NOMO-1 (cell line): ENCODE data around the gene MED25.

Experiments
- DNase-seq, 2 experiments: peaks; one replicate each; lab custom pipeline; 2025; ENCODE audit not compliant: unreplicated experiment in 2 of 2; lab: John Stamatoyannopoulos, UW

Gene MED25

DNA sequence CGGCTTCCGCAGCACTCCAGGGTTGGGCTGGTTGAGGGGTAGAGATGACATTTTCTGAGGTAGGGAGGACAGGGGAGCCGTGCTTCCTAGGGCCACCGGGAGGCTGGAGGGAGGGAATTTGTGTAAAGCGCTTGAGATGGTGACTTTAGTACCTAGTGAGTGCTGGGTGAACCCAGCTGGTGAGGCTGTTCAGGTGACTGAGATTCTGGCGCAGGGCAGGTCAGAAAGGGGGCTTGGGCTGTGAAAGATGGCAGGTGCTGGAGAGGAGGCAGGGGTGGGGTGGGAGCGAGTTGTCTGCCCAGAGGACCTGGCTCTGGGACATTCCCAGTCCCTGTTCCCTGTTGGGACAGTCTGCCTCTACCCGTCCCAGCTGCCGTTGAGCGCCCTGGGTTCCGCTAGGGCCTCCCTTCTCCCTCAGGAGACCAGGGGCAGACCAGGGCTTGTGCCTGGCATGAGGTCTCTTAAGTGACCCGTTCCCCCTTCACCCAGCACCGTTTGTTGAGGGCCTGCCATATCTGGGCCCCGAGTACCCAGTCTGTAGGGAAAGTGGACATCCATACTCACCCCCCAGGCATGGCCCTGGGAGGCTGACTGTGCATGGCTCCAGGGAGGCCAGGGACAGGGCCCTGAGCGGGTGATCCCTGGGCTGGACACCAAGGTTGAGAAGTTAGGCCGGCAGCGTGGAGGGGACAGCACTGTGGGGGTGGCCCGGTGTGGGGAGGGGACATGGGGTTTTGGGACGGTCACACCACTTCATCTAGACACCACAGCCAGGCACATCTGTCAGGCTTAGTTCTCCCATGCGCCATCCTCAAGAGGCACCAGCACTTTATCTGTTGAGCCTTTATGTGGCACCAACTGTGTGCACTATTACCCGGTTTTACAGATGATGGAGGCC is 37.8 kb downstream of the MED25 start:
- no peak for DNase-seq

DNA sequence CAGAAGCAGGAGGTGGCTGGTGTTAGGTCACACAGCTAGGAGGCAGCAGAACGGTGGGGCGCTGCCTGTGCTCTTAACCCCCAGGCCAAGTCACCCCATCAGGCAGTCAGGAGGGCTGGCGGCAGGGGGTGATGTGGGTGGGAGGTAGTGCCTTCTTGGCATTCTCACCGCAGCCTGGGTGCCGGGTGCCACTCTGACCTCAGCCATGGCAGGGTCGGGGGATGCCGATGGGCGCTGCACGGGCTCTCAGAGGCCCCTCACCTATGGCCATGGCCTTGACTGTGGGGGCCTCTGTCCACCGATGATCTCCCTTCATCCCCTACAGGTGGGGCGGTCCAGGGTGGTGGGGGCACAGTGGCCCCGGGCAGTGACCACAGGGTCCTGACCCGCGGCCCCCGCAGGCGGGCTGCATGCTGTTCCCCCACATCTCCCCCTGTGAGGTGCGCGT is 38.5 kb downstream of the MED25 start:
- DNase-seq, result no peak

GRCh38 chr19:49857061-49857837 is 39.2 kb downstream of the MED25 start:
- DNase-seq, result no peak

DNA sequence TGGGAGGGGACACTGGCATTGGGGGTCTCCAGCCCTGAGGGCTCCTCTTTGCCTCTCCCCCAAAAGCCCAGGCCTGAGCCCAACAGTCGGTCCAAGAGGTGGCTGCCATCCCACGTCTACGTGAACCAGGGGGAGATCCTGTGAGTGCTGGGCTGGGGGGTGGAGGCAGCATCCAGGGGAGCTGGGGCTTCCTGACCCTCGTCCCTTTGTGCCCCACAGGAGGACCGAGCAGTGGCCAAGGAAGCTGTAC is 39.7 kb downstream of the MED25 start:
- DNase-seq, result no peak

DNA sequence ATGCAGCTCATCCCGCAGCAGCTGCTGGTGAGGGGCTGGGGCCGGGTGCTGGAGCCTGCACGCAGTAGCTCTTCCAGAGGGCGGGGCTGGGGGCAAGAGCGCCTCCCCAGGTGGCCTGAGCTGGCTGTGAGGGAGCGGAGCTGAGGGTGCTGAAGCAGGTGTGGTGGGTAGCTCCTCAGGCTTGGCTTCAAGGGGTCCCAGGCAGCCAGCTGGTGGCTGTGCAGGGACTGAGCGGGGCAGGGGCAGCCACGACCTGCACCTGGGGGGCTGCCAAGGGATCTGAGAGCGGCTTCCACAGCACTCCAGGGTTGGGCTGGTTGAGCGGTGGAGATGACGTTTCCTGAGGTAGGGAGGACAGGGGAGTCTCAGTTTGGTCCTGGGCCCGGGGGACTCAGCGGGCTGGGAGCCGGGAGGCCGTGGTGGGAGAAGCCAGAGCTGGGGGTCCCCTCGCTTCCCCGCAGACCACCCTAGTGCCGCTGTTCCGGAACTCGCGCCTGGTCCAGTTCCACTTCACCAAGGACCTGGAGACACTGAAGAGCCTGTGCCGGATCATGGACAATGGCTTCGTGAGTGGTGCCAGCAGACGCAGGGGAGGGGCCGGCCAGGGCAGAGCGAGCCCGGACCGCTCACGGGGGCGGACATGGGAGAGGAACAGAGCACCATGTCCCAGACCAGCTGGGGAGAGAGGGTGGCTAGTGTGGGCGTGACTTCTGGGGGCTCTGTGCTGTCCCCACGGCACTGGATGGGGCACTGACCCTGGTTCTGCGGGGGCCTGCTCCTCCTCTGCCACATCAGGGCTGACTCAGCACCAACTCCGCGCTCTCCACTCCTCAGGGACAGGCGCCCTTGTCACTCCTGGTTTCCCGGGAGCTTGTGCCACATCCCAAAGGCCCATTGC is 40.2 kb downstream of the MED25 start:
- DNase-seq, result no peak

DNA sequence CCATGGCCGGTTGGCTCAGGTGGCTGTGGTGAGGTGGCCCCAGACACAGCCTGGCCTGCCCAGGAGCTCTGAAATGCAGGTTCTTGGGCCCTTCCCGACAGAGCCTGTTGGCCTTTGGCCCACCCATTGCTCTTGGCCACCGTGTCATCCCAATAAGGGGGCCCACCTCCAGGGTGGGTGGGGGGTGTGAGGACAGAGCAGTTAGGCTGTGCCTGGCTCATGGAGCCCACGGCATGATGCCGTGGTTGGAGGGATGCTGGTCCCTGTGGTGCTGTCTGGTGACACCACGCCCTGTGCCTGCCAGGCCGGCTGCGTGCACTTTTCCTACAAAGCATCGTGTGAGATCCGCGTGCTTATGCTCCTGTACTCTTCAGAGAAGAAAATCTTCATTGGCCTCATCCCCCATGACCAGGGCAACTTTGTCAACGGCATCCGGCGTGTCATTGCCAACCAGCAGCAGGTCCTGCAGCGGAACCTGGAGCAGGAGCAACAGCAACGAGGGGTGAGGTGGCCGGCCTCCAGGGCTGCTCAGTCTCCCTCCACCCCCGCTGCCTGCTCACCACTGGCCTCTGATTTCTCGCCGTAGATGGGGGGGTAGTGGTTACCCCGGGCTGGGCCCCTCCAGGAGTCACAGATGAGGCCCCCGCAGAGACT is 41.7 kb downstream of the MED25 start:
- no peak for DNase-seq

DNA sequence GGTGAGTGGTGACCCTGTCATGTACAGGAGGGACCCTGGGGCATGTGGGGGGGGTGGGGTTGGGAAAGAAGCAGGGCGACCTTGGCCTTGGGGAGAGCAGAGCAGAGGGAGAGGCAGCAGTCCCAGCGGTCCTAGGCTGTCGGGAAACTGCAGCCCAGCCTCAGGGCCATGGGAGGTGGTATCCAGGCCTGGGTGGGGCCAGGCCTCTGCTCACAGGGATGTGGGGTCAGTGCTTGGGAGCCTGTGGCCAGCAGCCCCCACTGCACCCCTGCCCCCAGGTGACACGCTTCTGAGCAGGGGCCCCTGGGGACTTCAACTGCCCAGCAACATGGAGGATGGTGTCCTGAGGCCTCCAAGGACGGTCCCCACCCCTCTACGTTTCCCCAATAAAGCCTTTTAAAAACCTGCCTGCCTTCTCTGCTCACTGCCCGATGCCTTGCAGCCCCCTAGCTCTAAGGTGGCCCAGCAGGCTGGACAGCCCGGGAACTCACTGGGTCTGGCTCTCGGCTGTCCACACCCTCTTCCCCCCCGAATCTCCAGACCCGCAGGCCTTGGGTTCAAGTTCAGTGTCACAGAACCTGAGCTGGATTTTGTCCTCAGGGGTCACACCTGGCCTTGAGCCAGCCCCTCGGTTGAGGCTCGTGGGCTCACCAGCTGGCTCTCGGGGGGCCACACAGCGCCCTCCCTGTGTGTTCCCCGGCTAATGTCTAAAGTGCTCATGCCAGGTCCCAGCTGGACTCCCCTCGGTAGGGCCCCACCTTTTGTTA is 42.4 kb downstream of the MED25 start:
- no peak for DNase-seq

DNA sequence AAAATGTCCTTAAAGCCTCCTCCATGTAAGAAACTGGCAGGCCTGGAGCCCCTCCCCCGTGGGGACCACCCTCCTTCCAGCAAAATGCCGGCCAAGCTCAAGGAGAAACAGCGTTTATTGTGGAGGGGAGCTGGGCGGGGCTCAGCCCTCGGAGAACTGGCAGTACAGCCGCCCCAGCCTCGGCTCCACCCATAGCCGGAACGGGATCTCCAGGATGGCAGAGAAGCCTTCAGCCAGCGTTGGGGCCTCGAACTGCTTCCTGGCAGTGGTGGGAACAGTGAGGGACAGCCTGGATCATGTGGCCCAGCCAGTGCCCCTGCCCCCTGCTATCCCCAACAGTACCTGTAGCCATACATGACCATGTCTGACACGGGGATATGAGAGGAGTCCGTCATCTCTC is 43.0 kb downstream of the MED25 start:
- DNase-seq, result no peak

DNA sequence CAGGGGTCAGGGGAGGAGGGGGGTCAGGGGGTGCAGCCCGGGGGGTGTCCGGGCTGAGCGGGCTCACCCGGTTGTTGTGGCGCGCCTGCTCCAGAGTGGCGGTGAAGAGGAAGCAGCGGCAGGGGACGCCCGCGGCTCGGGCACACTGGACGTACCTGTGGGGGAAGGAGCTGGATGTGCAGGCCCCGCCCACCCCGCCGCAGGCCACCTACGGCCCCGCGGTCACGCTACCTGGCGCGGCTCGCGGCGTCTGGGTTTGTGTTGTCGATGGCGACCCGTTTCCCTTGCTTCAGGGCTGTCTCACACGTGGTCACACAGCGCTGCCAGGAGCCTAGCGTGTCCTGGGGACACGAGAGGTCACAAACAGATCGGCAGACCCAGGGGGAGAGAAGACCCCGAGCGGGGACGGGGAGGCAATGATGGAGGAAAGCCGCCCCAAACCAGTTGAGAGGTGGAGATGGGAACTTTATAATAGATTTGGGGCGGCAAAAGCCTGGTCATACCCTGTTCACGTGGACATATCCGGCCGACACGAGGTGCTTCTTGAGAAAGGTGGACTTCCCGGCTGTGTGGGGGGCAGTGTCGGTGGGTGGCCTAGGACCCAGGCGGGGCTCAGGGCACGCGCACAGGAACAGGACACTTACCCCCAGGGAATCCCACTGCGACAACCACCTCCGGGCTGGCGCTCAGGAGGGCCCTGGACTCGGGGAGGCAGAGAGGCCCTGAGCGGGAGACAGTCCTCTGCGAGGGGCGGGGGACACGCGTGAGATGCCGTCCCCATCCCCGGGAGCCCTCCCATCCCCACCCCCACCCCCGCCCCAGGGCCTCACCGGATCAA is 43.7 kb downstream of the MED25 start:
- no peak for DNase-seq

DNA sequence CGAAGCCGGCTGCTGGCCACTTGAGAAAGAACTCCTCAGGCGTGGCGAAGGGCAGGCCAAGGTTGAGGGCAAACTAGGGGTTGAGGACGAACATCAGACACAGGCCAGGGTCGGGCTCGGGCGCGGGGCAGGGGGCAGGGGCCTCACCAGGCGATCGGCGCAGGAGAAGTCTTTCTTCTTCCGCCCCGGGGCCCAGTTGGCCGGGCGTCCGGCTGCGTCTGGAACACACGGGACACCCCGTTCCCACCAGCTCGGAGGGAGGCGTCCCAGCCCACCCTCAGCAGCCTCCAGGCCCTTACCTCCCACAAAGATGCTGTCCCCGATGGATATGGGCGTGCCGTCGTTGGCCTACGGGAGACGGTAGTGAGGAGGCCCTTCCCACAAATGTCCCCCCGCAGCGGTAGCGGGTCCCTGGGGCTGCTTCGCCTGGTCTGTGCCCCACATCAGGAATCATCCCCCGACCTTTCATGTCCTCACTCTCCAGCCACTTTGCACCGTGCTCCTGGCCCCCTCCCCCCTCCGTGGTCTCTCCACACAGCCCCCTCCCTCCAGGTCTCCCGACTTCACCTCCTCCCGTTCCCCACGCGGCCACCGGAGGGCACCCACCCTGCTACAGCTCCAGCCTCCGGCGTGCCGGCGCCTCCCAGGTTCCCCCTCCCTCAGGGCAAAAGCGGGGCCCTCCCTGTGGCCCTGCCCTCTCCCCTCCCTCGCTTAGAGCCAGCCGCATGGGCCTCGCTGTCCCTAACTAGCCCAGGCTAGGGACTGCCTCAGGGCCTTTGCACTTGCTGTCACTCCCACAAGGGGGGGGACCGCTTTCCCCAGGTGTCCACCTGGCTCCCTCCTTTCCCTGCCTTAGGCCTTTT is 44.5 kb downstream of the MED25 start:
- no peak for DNase-seq

DNA sequence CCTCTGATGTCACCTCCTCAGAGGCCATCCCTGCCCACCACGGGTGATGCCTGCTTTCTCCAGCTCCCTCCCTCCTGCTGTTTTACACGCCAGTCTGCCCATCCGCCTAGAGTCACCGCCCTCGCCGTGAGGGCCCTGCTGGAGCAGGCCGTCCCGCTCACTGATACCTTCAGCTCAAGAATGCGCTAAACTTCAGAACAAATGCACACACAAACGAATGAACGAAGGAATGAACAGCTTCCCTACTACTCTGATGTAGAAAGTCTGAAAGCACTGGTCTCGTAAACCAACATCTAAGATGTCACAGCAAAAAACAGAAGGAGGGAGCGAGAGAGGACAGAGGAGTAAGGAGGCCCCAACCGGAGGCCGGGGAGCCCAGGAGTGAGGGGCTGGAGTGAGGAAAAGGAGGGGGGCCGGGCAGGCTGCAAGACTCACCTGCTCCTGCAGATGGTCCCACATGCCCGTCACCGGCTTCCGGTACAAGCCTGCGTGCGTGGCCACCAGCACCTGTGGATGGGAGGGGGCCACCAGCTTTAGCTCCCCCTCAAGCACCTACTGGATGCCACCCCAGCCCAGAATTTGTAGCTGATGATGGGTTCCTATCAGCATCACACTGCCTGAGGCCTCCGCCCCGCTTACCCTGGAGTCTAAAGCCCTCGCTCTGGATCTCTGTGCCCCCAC is 45.3 kb downstream of the MED25 start:
- no peak for DNase-seq

GRCh38 chr19:49863935-49864320 is 45.8 kb downstream of the MED25 start:
- DNase-seq, result no peak

- peak in 1 of 2 experiments; percentile 44 for DNase-seq
Measured at GRCh38 chr19:49864890-49865289, 46.8 kb downstream of the MED25 start.

DNA sequence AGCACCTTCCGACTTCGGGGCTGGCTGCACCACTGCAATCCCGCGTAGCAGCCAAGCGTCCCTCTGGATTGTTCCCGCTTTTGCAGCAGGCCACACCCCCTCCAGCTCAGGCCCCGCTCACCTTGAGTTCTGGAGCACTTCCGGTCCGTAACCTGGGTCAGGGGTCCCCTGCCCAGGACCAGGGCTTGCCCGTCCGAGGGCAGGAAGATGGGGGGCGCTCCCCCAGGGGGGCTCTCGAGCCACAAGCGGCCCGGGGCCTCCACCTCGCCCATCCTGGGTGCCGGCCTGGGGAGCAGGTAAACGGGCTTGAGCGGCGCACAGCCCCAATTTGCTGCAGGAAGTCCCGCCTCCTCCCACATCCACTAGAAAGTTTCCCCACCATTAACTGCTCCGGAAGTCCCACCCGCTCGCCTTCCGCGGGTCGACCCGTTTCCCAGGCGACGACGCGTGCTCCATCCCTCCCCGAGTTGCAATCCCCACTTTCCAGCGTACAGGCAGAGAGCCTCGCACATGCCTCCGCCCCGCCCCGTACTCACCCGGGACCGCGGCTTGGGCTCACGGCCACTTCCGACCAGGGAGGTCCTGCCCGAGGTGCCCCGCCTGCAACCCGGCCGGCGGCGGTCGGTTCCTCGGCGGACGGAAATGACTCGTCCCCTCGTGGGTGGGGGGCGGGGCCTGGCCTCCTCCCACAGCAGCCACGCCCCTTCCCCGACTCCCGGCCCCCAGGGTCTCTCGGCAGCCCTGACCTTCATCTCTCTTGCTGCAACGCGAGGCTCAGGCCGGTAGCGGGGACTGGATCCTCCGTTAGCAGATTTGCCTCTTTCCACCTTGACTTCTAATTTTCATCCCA is 49.1 kb downstream of the MED25 start, which contains the start of gene PNKP:
TSS of gene PNKP (minus strand) at position 644 of the 850 bp plus-strand sequence. CDS start at position 272, 372 bp downstream.
- peak; percentile 94 to 95 for DNase-seq

DNA sequence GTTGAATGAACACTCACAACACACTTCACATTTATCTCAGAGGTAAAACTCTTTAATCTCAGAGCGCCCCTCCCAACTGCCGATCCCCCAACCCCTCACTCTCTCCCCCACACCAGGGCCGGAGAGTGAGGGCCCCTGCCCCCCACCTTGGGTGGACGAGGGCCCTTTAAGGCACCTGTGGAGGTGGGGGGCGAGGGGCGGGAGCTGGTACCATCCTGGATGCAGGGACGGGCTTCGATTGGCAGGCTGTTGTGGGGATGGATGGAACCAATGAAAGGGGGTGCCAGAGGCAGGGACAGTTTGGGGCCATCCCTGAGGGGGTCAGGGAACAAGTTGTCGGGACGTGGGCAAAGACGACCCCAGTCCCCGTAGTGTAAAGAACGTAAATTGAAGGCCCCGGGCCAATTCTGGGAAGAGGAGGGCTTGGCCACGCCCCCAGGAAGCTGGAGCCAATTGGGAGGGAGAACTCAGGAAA is 51.0 kb downstream of the MED25 start:
- no peak for DNase-seq
